A549 (cell line): ENCODE data around the gene TACC2.

Experiments
- BCL3 ChIP-seq: fragments of >200 bp; sonication (Bioruptor Twin); formaldehyde crosslinking; IDR thresholded peaks from 3 replicates; pipeline ENCODE4 v1.6.1; 2016
- CHD2 ChIP-seq: fragments of 150-350 bp; IDR thresholded peaks from 2 replicates; pipeline ENCODE4 v1.6.1; 2014; ENCODE audit warnings: low read length; ENCODE audit not compliant: partially characterized antibody
- CTCF ChIP-seq: fragments of >200 bp; sonication (Bioruptor Twin); formaldehyde crosslinking; IDR thresholded peaks from 3 replicates; pipeline ENCODE4 v1.5.1; 2016
- ESRRA ChIP-seq: fragments of 150-350 bp; IDR thresholded peaks from 2 replicates; pipeline ENCODE4 v1.6.1; 2014; ENCODE audit warnings: mild to moderate bottlenecking, low read length, borderline replicate concordance
- MAFK ChIP-seq: fragments of 450-650 bp; IDR thresholded peaks from 2 replicates; pipeline ENCODE4 v1.6.1; 2014; ENCODE audit not compliant: partially characterized antibody
- MAX ChIP-seq: IDR thresholded peaks from 2 replicates; pipeline ENCODE4 v1.6.1; 2012
- NR3C1 ChIP-seq: fragments of >200 bp; sonication (Bioruptor Twin); formaldehyde crosslinking; IDR thresholded peaks from 3 replicates; pipeline ENCODE4 v1.6.1; 2017
- POLR2A ChIP-seq: IDR thresholded peaks from 2 replicates; pipeline ENCODE4 v1.6.1; 2012; ENCODE audit warnings: mild to moderate bottlenecking, low read length
- RAD21 ChIP-seq, 2 experiments: fragments of >200 bp in 1 of 2; sonication (Bioruptor Twin) in 1 of 2; formaldehyde crosslinking in 1 of 2; IDR thresholded peaks in 1 of 2; conservative IDR thresholded peaks in 1 of 2; 2 replicates in 1 of 2; 3 replicates in 1 of 2; pipeline ENCODE4 v1.6.1; 2012 to 2018; ENCODE audit warnings: inconsistent platforms in 1 of 2
- REST ChIP-seq: fragments of 200-600 bp; sonication (generic); IDR thresholded peaks from 2 replicates; pipeline ENCODE4 v1.6.1; 2016; ENCODE audit warnings: antibody characterized with exemption, mild to moderate bottlenecking, moderate library complexity
- ZFP36 ChIP-seq: fragments of 450-650 bp; IDR thresholded peaks from 2 replicates; pipeline ENCODE4 v1.6.1; 2014; ENCODE audit warnings: borderline replicate concordance; ENCODE audit not compliant: partially characterized antibody

- TF ChIP-seq ESRRA (no peak), ZFP36 (no peak), NR3C1 (no peak), MAFK (no peak), BCL3 (no peak), CTCF (no peak), RAD21 (conservative IDR thresholded peaks at IDR 0.05 in 1 of 2, IDR thresholded peaks at IDR 0.05 in 1 of 2) (no peak), MAX (no peak), REST (no peak), POLR2A (no peak), CHD2 (no peak)
These were observed 45.3 kb downstream of the TACC2 start for GRCh38 chr10:122034149-122034756.
